ENCODE data around the gene NEDD1.

NEDD1 gene

DNA sequence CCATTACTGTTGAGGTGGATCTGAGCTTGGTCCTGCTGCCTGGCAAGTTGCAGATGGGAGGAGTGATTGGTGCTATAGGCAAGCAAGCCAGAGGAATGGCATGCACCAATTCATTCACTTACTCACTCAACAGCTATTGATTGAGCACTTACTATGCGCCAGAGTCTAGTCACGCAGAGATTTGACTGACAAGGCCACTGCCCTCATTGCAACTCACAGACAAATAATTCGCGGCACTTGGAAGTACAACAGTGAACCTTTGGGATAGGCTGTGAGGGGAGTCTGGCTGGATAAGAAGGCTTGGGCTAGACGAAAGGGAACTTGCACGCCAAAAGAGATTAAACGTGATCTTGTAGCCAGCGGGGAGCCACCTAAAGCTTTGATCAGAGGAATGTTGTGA is 96.2 kb downstream of the NEDD1 start:
- DNase-seq (ENCODE audit: low spot score), result no peak
- H3K9me3 Mint-ChIP-seq, result no peaks in the 10 kb centered on the region
- no peaks in the 10 kb centered on the region for H3K36me3 Mint-ChIP-seq (ENCODE audit: low read depth)
- no peak overlapping the region for H3K4me3 Mint-ChIP-seq
- H3K27me3 Mint-ChIP-seq (ENCODE audit: low read depth), result peaks cover 10% of the 10 kb centered on the region
- H3K27ac Mint-ChIP-seq, result no peak overlapping the region
- H3K4me1 Mint-ChIP-seq (ENCODE audit: low read depth), result no peaks in the 10 kb centered on the region

All from T-helper 2 cell treated with Interferon-gamma antibody and Interleukin-4, amounts not matched to agents 5 μg/mL and 100 μg/mL, for 36 hours (primary cell).